ENCODE measurements around the gene PRKCA.

- TF ChIP-seq CTCF (IDR thresholded peaks at IDR 0.05; ENCODE audit: insufficient read depth, low read length): no peak
- TF ChIP-seq POLR2AphosphoS5 (IDR thresholded peaks at IDR 0.05; ENCODE audit: low read depth): no peak
- no peak for TF ChIP-seq GABPA (IDR thresholded peaks at IDR 0.05; ENCODE audit: low read depth)
- TF ChIP-seq REST (IDR thresholded peaks at IDR 0.05; ENCODE audit: insufficient replicate concordance, low read depth): no peak
- no peak for TF ChIP-seq SPI1 (IDR thresholded peaks at IDR 0.05; ENCODE audit: borderline replicate concordance, low read depth)
These were observed 167.0 kb downstream of the PRKCA start for GRCh38 chr17:66469461-66469860.

All from HL-60 (cell line).